ENCODE results near the gene APOBEC4. TPM values are rescaled to one million over a fixed set of nuclear protein-coding genes. Genes with fewer than 3 reads are reported as not detected.
"Not testable (repeated sequence)": the region's sequence is repeated elsewhere in the genome, so short reads cannot be mapped to it uniquely, and the experiment has no call there.

Gene APOBEC4
- total RNA-seq, 2 experiments from 2014 or later: not detected

- intact Hi-C loops (cut with micrococcal nuclease): loop anchor here (2.0 to 10.0 kb wide), 2 partner anchors 30 to 400 kb away; no protein-coding TSS in a partner anchor
- Mint-ChIP-seq H3K27me3 (peaks cover 6% of the 10 kb centered on the region), H3K9me3 (no peaks in the 10 kb centered on the region), H3K4me1 (ENCODE audit: low read depth) (peaks cover 10% of the 10 kb centered on the region), H3K36me3 (ENCODE audit: low read depth) (no peaks in the 10 kb centered on the region), H3K27ac (no peak overlapping the region), H3K4me3 (no peak overlapping the region)
- ATAC-seq (peak; percentile 74), DNase-seq (peak; percentile 45)
- ChIA-PET CTCF (interaction anchor here (0.6 to 4.0 kb wide), 47 partner anchors 9 to 546 kb away, joined by 3 to 110 read pairs (median 4); partner anchors contain the start of genes APOBEC4, NCF2 and RGL1), POLR2A (interaction anchor here (0.5 kb wide), 1 partner anchor 268 kb away, joined by 3 read pairs; no protein-coding TSS in a partner anchor)
- peak; percentile 78 for TF ChIP-seq CTCF (IDR thresholded peaks at IDR 0.05)
These were observed 32.1 kb upstream of the APOBEC4 start for GRCh38 chr1:183685112-183685713.

- H3K36me3 Mint-ChIP-seq (ENCODE audit: low read depth); H3K27me3 Mint-ChIP-seq; H3K9me3 Mint-ChIP-seq; DNase-seq; CTCF ChIA-PET; ATAC-seq; H3K4me1 Mint-ChIP-seq (ENCODE audit: low read depth); H3K27ac Mint-ChIP-seq; H3K4me3 Mint-ChIP-seq; intact Hi-C loops (cut with micrococcal nuclease); POLR2A ChIA-PET: not testable (repeated sequence)
These were observed 26.2 kb upstream of the APOBEC4 start for GRCh38 chr1:183679363-183679762.

GRCh38 chr1:183678819-183679218 is 25.7 kb upstream of the APOBEC4 start:
- H3K27ac Mint-ChIP-seq: no peak overlapping the region
- peaks cover 7% of the 10 kb centered on the region for H3K27me3 Mint-ChIP-seq
- ATAC-seq: no peak
- ChIA-PET CTCF (interaction anchor here (1.1 kb wide), 1 partner anchor 23 kb away, joined by 6 read pairs; no protein-coding TSS in a partner anchor), POLR2A (no interaction called here)
- H3K9me3 Mint-ChIP-seq: no peaks in the 10 kb centered on the region
- peaks cover 4% of the 10 kb centered on the region for H3K4me1 Mint-ChIP-seq (ENCODE audit: low read depth)
- intact Hi-C loops (cut with micrococcal nuclease): no loop called here
- no peak for TF ChIP-seq CTCF (IDR thresholded peaks at IDR 0.05)
- no peaks in the 10 kb centered on the region for H3K36me3 Mint-ChIP-seq (ENCODE audit: low read depth)
- no peak for DNase-seq
- H3K4me3 Mint-ChIP-seq: no peak overlapping the region

- intact Hi-C loops (cut with micrococcal nuclease): no loop called here
- CTCF ChIA-PET: interaction anchor here (0.7 to 4.6 kb wide), 4 partner anchors 9 to 407 kb away, joined by 3 to 34 read pairs (median 6); no protein-coding TSS in a partner anchor
- Mint-ChIP-seq H3K27me3 (peaks cover 3% of the 10 kb centered on the region), H3K36me3 (ENCODE audit: low read depth) (no peaks in the 10 kb centered on the region), H3K9me3 (no peaks in the 10 kb centered on the region), H3K4me3 (no peak overlapping the region), H3K27ac (no peak overlapping the region), H3K4me1 (ENCODE audit: low read depth) (no peaks in the 10 kb centered on the region)
- ATAC-seq (no peak), DNase-seq (no peak)
- no peak for TF ChIP-seq CTCF (IDR thresholded peaks at IDR 0.05)
- POLR2A ChIA-PET: interaction anchor here (0.6 to 1.5 kb wide), 2 partner anchors 10 to 333 kb away, joined by 3 read pairs; no protein-coding TSS in a partner anchor
These were observed 23.6 kb upstream of the APOBEC4 start for GRCh38 chr1:183676586-183677189.

GRCh38 chr1:183675883-183676585 is 22.9 kb upstream of the APOBEC4 start:
- DNase-seq (no peak), ATAC-seq (no peak)
- H3K9me3 Mint-ChIP-seq: no peaks in the 10 kb centered on the region
- H3K27me3 Mint-ChIP-seq: peaks cover 2% of the 10 kb centered on the region
- no peak for TF ChIP-seq CTCF (IDR thresholded peaks at IDR 0.05)
- intact Hi-C loops (cut with micrococcal nuclease): no loop called here
- no peaks in the 10 kb centered on the region for H3K4me1 Mint-ChIP-seq (ENCODE audit: low read depth)
- H3K27ac Mint-ChIP-seq: no peak overlapping the region
- H3K4me3 Mint-ChIP-seq: no peak overlapping the region
- H3K36me3 Mint-ChIP-seq (ENCODE audit: low read depth): peaks cover 1% of the 10 kb centered on the region
- POLR2A ChIA-PET: interaction anchor here (0.6 to 1.5 kb wide), 2 partner anchors 10 to 333 kb away, joined by 3 read pairs; no protein-coding TSS in a partner anchor
- CTCF ChIA-PET: interaction anchor here (1.2 to 4.6 kb wide), 3 partner anchors 9 to 21 kb away, joined by 3 to 34 read pairs (median 9); no protein-coding TSS in a partner anchor
